Endodermal cell (in vitro differentiated cells): Measurements from ENCODE around the gene RAB28. TPM values are rescaled to one million over a fixed set of nuclear protein-coding genes. Genes with fewer than 3 reads are reported as not detected.

Experiments
- DNase-seq: peaks from one replicate; pipeline ENCODE4 v3.0.0-alpha.2; 2017
- H3K27ac ChIP-seq: 2 replicates; pipeline ENCODE4 v1.5.1; 2013; ENCODE audit warnings: mild to moderate bottlenecking, low read depth, low read length, moderate library complexity
- H3K27me3 ChIP-seq: 2 replicates; pipeline ENCODE4 v1.6.1; 2013; ENCODE audit warnings: mild to moderate bottlenecking, low read length, moderate library complexity; ENCODE audit not compliant: insufficient read depth, control insufficient read depth, poor library complexity, severe bottlenecking
- H3K36me3 ChIP-seq: 2 replicates; pipeline ENCODE4 v1.7.0; 2013; ENCODE audit warnings: mild to moderate bottlenecking, low read length, moderate library complexity; ENCODE audit not compliant: control insufficient read depth, insufficient read depth
- H3K4me1 ChIP-seq: one replicate; pipeline ENCODE4 v1.7.0; 2013; ENCODE audit warnings: low read length; ENCODE audit not compliant: control insufficient read depth, insufficient read depth
- H3K4me3 ChIP-seq: 2 replicates; pipeline ENCODE4 v1.5.1; 2013; ENCODE audit warnings: mild to moderate bottlenecking, low read length, moderate library complexity
- H3K9ac ChIP-seq: 2 replicates; pipeline ENCODE4 v1.6.1; 2013; ENCODE audit warnings: mild to moderate bottlenecking, low read length, moderate library complexity; ENCODE audit not compliant: poor library complexity, severe bottlenecking; ENCODE audit errors: extremely low read depth
- H3K9me3 ChIP-seq: 2 replicates; pipeline ENCODE4 v1.6.1; 2013; ENCODE audit warnings: mild to moderate bottlenecking, low read length, moderate library complexity; ENCODE audit not compliant: control insufficient read depth
- H3K27ac Mint-ChIP-seq: 2 replicates; pipeline ENCODE4 v1.8.0; 2020; ENCODE audit warnings: mixed read lengths
- H3K27me3 Mint-ChIP-seq: 2 replicates; pipeline ENCODE4 v1.8.0; 2021; ENCODE audit warnings: mild to moderate bottlenecking, mixed read lengths; ENCODE audit not compliant: insufficient read depth
- H3K36me3 Mint-ChIP-seq: 2 replicates; pipeline ENCODE4 v1.8.0; 2020; ENCODE audit warnings: low read depth, mixed read lengths
- H3K4me1 Mint-ChIP-seq: 2 replicates; pipeline ENCODE4 v1.8.0; 2020; ENCODE audit warnings: mixed read lengths
- H3K4me3 Mint-ChIP-seq: 2 replicates; pipeline ENCODE4 v1.8.0; 2020; ENCODE audit warnings: mild to moderate bottlenecking, moderate library complexity, mixed read lengths
- H3K9me3 Mint-ChIP-seq: 2 replicates; pipeline ENCODE4 v1.8.0; 2020; ENCODE audit warnings: mild to moderate bottlenecking, mixed read lengths
- WGBS, 2 experiments: methylation state at CpG; one replicate each; pipeline versions ENCODE4 v1.1.5 to v1.1.7; 2013; ENCODE audit warnings: missing lambda C conversion rate in 2 of 2, mixed read lengths in 1 of 2; ENCODE audit not compliant: insufficient coverage in 1 of 2, insufficient read length in 1 of 2; 5-methylcytosine and 5-hydroxymethylcytosine counted together
- total RNA-seq, 2 donors: library from RNA; stranded (reverse); fragmentation: NEBNext Ultra II Directional in 1 of 2; extraction: Animal tissue kit (Norgen Biotek cat#: 25700) in 1 of 2; gene quantifications; 2 replicates in 1 of 2; 3 replicates in 1 of 2; pipeline ENCODE4 v1.2.1, GENCODE V29; 2021
- TF ChIP-seq, protein P1 (sequence below): fragments of 200-600 bp; sonication (generic); conservative IDR thresholded peaks from 2 replicates; pipeline ENCODE4 v1.5.0; 2021; ENCODE audit warnings: antibody characterized with exemption, mild to moderate bottlenecking

The RAB28 gene
- total RNA-seq, 2 donors from 2014 or later = 24.6 to 25.7 TPM

DNA sequence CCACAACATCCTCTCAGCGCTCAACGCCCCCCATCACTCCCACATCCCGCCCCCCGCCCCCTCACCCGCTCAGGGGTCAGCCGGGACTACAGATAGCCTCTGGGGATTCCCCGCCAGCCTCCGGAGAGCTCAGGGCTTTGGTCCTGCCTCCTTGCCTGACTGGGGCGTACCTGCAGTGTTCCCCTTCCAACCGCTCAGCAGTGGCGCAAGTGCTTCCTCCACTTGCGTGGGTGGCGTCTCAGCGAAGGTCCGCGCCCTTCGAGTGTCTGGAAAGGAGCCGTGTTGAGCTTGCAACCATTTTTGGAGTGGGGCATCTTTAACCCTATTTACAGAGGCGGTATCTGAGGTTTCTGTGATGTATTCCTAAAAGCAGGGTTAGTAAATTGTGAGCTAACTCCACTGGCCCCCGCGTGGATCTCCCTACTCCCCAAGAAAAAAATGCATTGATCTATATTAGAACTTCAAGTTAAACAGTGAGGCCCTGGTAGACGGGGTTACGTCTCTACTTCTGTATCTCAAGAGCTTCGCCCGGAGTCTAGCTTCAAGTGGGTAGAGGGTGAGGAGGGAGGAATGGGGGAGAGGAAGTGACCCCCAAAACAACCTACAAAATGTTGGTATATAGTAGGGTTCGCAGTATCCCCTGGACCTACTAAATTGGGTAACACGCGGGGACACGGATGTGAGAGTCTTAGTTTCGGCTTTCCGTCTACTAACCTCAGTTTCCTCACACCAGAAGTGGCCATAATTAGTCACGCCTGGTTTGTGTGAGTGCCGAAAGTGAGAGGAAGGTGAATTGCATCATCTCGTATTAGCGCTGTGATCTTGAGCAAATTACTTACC lies 44.1 kb upstream of the RAB28 start:
- 69 to 79% methylated on average over 17 to 32 of the region's 35 CpGs for WGBS, 2 experiments
- Histone ChIP-seq H3K27me3 (peaks cover 95% of the 10 kb centered on the region), H3K4me1 (no peaks in the 10 kb centered on the region), H3K4me3 (no peak overlapping the region), H3K9me3 (peaks cover 6% of the 10 kb centered on the region), H3K36me3 (no peaks in the 10 kb centered on the region), H3K27ac (no peak overlapping the region), H3K9ac (no peak overlapping the region)
- no peak for DNase-seq
- H3K27ac Mint-ChIP-seq = no peak overlapping the region
- H3K4me1 Mint-ChIP-seq = peaks cover 20% of the 10 kb centered on the region
- peaks cover 62% of the 10 kb centered on the region for H3K27me3 Mint-ChIP-seq
- TF ChIP-seq, protein P1, sequence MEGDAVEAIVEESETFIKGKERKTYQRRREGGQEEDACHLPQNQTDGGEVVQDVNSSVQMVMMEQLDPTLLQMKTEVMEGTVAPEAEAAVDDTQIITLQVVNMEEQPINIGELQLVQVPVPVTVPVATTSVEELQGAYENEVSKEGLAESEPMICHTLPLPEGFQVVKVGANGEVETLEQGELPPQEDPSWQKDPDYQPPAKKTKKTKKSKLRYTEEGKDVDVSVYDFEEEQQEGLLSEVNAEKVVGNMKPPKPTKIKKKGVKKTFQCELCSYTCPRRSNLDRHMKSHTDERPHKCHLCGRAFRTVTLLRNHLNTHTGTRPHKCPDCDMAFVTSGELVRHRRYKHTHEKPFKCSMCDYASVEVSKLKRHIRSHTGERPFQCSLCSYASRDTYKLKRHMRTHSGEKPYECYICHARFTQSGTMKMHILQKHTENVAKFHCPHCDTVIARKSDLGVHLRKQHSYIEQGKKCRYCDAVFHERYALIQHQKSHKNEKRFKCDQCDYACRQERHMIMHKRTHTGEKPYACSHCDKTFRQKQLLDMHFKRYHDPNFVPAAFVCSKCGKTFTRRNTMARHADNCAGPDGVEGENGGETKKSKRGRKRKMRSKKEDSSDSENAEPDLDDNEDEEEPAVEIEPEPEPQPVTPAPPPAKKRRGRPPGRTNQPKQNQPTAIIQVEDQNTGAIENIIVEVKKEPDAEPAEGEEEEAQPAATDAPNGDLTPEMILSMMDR = no peak
- H3K4me3 Mint-ChIP-seq = no peak overlapping the region
- peaks cover 14% of the 10 kb centered on the region for H3K9me3 Mint-ChIP-seq
- peaks cover 2% of the 10 kb centered on the region for H3K36me3 Mint-ChIP-seq

DNA sequence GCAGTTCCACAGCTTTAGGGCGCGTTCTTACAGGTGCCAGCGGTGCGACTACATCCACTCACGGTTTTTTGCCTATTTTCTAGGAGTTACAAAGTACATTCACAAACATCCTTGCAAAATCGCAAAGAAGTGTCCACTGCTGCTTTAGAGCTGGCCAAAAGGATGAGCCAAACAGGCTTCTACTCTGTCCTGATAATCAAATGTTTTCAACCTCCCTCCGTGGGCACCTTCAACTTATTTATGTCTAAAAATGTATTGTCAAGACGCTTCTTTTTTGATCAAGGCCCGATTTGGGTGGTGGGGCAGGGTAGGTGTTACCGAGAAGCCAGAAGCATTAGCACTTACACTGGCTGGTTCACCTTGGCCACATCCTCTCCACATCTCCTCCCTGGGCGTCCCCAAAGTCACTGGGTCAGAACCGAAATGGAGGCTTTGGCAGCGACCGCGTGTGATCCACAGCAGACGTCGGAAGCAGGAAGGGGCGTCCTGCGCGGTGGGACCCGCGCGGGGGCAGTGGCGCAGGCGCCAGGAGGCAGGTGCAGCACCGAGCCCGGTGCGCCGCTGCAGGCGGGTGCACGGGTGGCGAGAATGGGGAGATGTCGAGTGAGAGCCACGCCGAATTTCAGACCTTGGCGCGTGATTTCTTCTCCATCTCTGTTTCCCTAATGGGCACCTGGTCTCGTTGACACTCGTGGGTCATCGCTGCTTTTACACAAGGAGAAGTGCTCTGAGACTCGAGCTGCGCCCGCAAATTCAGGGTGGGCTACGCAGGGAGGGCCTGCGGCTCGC lies 43.2 kb upstream of the RAB28 start:
- H3K4me1 ChIP-seq = no peaks in the 10 kb centered on the region
- DNase-seq = peak; percentile 51
- H3K9me3 ChIP-seq = peaks cover 6% of the 10 kb centered on the region
- Mint-ChIP-seq H3K27me3 (peaks cover 61% of the 10 kb centered on the region), H3K27ac (no peak overlapping the region), H3K36me3 (peaks cover 5% of the 10 kb centered on the region), H3K4me1 (peaks cover 20% of the 10 kb centered on the region), H3K9me3 (peaks cover 17% of the 10 kb centered on the region), H3K4me3 (no peak overlapping the region)
- peaks cover 94% of the 10 kb centered on the region for H3K27me3 ChIP-seq
- H3K4me3 ChIP-seq = no peak overlapping the region
- TF ChIP-seq, protein P1 = no peak
- no peak overlapping the region for H3K9ac ChIP-seq
- 64 to 87% methylated on average over 31 to 45 of the region's 46 CpGs for WGBS, 2 experiments
- no peaks in the 10 kb centered on the region for H3K36me3 ChIP-seq
- H3K27ac ChIP-seq = no peak overlapping the region

DNA sequence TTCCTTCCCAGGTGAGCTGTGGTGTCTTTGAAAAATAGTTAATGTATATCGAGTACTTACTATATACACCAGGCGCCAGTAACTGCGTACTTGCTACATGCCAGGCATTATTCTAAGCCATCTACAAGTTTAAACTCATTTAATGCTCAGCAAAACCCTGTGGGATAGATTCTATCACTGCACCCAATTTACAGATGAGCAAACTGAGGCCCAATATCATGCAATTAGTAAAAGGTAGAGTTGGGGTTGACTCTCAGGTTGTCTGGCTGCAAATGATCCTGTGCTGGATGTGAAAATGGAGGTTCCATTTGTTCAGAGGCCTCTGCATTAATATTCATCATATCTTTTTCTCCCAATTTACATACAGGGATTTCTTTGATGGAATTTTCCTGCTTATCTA lies 42.5 kb upstream of the RAB28 start:
- Mint-ChIP-seq H3K4me1 (peaks cover 17% of the 10 kb centered on the region), H3K9me3 (peaks cover 17% of the 10 kb centered on the region), H3K27ac (no peak overlapping the region), H3K36me3 (peaks cover 5% of the 10 kb centered on the region), H3K4me3 (no peak overlapping the region), H3K27me3 (peaks cover 60% of the 10 kb centered on the region)
- TF ChIP-seq, protein P1 = no peak
- H3K27ac ChIP-seq = no peak overlapping the region
- H3K9me3 ChIP-seq = peaks cover 6% of the 10 kb centered on the region
- DNase-seq = no peak
- no peaks in the 10 kb centered on the region for H3K4me1 ChIP-seq
- H3K27me3 ChIP-seq = peaks cover 94% of the 10 kb centered on the region
- H3K36me3 ChIP-seq = no peaks in the 10 kb centered on the region
- 93% methylated on average over 3 of the region's 3 CpGs; no CpG with 5 or more reads in 1 of the 2 experiments for WGBS, 2 experiments
- H3K4me3 ChIP-seq = no peak overlapping the region
- H3K9ac ChIP-seq = no peak overlapping the region
